Tibial nerve (tissue), 4 donors: ENCODE results near the gene PTPRA. TPM values are rescaled to one million over a fixed set of nuclear protein-coding genes. Genes with fewer than 3 reads are reported as not detected.

ENCODE experiments used
- DNase-seq, 2 donors: peaks; one replicate each; pipeline ENCODE4 v3.0.0-alpha.2; 2019; ENCODE audit warnings: low spot score in 2 of 2
- H3K27ac ChIP-seq, 4 donors: fragments of 200-600 bp; sonication (generic) in 3 of 4; one replicate each; pipeline ENCODE4 v1.5.1; 2017 to 2019; ENCODE audit warnings: mild to moderate bottlenecking in 1 of 4
- H3K27me3 ChIP-seq, 2 donors: fragments of 200-600 bp; sonication (generic) in 1 of 2; one replicate each; pipeline versions ENCODE4 v1.5.1 to v1.6.0; 2017 to 2019
- H3K36me3 ChIP-seq, 3 donors: fragments of 200-600 bp; sonication (generic); one replicate each; pipeline ENCODE4 v1.5.1; 2018 to 2019
- H3K4me1 ChIP-seq, 4 donors: fragments of 200-600 bp; sonication (generic) in 3 of 4; one replicate each; pipeline ENCODE4 v1.5.1; 2017 to 2019
- H3K4me3 ChIP-seq, 4 donors: fragments of 200-600 bp; sonication (generic) in 3 of 4; one replicate each; pipeline ENCODE4 v1.5.1; 2017 to 2019; ENCODE audit warnings: mild to moderate bottlenecking in 1 of 4, moderate library complexity in 1 of 4
- H3K9me3 ChIP-seq, 4 donors: fragments of 200-600 bp; sonication (generic) in 3 of 4; one replicate each; pipeline ENCODE4 v1.5.1; 2017 to 2019
- EP300 ChIP-seq, 2 donors: sonication (generic); formaldehyde crosslinking; IDR thresholded peaks; one replicate each; pipeline ENCODE4 v1.6.1; 2017; ENCODE audit warnings: antibody characterized with exemption in 2 of 2, mild to moderate bottlenecking in 1 of 2
- POLR2A ChIP-seq, 2 donors: fragments of 450-650 bp; IDR thresholded peaks; one replicate each; pipeline ENCODE4 v1.6.1; 2017; ENCODE audit warnings: antibody characterized with exemption in 2 of 2, mild to moderate bottlenecking in 2 of 2, moderate library complexity in 2 of 2
- WGBS, 2 donors: methylation state at CpG; one replicate each; pipeline ENCODE4 v1.1.5; 2018; 5-methylcytosine and 5-hydroxymethylcytosine counted together
- total RNA-seq, 4 donors: library from RNA; depleted of rRNA; stranded (reverse); fragments of >200 nt; gene quantifications; one replicate each; pipeline ENCODE4 v1.1.0, GENCODE V29; 2016
- TF ChIP-seq, protein P1 (sequence below), 5 experiments: fragments of 200-600 bp in 3 of 5; fragments of 450-650 bp in 2 of 5; sonication (generic) in 3 of 5; IDR thresholded peaks; one replicate each; pipeline ENCODE4 v1.5.1; 2016 to 2019; ENCODE audit warnings: antibody characterized with exemption in 5 of 5, mild to moderate bottlenecking in 3 of 5, moderate library complexity in 2 of 5

Gene PTPRA
- total RNA-seq, 4 donors from 2014 or later, result 46.3 to 119 (median 67.4) TPM

DNA sequence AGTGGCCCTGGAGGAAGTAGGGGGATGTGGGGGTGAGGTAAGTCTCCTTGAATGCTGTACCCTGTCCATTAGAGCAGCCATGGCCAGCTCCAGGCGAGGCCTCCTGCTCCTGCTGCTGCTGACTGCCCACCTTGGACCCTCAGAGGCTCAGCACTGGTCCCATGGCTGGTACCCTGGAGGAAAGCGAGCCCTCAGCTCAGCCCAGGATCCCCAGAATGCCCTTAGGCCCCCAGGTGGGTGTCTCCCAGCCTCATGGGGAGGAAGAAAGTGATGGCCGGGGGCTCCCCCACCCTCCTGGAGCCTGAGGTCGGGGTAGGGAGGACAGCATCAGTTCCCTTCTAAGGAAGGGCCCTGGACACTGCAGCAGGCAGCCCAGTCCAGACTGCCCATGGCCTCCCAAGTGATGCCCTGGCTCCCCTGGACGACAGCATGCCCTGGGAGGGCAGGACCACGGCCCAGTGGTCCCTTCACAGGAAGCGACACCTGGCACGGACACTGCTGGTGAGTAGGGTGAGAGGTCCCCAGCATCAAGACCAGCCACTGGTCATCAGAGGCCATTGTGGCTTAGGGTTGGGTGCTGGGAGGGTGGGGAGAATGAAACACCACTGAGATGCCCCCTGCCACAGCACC lies 171.2 kb downstream of the PTPRA start:
- Histone ChIP-seq H3K27ac (peak overlapping the region; percentile 91 to 97 (median 94)), H3K4me3 (no peak overlapping the region), H3K4me1 (peaks cover 0 to 52% (median 26%) of the 10 kb centered on the region in 4 donors), H3K9me3 (no peaks in the 10 kb centered on the region), H3K36me3 (peaks cover 0 to 35% (median 4%) of the 10 kb centered on the region in 3 donors), H3K27me3 (no peaks in the 10 kb centered on the region)
- TF ChIP-seq, protein P1, sequence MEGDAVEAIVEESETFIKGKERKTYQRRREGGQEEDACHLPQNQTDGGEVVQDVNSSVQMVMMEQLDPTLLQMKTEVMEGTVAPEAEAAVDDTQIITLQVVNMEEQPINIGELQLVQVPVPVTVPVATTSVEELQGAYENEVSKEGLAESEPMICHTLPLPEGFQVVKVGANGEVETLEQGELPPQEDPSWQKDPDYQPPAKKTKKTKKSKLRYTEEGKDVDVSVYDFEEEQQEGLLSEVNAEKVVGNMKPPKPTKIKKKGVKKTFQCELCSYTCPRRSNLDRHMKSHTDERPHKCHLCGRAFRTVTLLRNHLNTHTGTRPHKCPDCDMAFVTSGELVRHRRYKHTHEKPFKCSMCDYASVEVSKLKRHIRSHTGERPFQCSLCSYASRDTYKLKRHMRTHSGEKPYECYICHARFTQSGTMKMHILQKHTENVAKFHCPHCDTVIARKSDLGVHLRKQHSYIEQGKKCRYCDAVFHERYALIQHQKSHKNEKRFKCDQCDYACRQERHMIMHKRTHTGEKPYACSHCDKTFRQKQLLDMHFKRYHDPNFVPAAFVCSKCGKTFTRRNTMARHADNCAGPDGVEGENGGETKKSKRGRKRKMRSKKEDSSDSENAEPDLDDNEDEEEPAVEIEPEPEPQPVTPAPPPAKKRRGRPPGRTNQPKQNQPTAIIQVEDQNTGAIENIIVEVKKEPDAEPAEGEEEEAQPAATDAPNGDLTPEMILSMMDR (IDR thresholded peaks at IDR 0.05), result no peak
- no peak for TF ChIP-seq EP300 (IDR thresholded peaks at IDR 0.05)
- TF ChIP-seq POLR2A (IDR thresholded peaks at IDR 0.05), result no peak
- DNase-seq, result no peak
- 85 to 94% methylated on average over 6 to 8 of the region's 8 CpGs for WGBS, 2 donors

DNA sequence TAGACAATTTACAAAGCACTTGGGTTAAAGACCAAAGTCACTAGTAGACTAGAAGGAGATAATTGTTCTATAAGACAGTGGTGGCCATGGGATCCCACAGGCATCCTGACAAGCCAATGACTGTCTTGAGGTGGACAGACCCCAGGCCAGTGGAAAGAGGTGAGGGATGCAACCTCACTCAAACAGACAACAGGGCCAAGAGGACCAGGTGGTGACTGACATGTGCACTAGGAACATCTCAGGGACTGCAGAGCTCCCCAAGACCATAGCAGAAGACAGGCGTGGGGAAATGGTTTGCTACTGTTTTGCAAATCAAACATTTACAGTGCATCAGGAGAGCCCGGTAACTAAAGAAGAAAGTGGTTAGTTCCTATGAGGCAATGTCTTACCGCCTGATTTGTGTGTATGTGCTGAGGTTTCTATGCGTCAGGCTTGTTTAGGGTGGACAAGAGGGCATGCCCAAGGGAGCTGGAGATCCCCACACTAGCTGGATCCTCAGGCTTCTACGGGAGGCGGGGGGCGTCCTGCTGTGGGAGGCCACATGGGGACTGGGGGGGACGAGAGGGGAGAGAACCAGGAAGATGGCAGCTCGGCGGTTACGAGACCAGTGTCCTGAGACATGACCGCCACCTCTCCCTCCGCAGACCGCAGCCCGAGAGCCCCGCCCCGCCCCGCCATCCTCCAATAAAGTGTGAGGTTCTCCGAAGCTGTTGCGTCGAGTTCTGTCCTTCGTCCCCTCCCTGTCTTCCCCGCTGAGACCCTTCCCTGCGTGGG lies 171.9 kb downstream of the PTPRA start:
- Histone ChIP-seq H3K4me1 (peaks cover 0 to 52% (median 26%) of the 10 kb centered on the region in 4 donors), H3K27me3 (no peaks in the 10 kb centered on the region), H3K4me3 (peak overlapping the region; percentile 63 to 96 (median 86)), H3K9me3 (no peaks in the 10 kb centered on the region), H3K36me3 (peaks cover 0 to 35% (median 4%) of the 10 kb centered on the region in 3 donors), H3K27ac (peak overlapping the region; percentile 91 to 97 (median 94))
- WGBS, 2 donors, result 3 to 4% methylated on average over 15 to 20 of the region's 24 CpGs
- peak; percentile 62 to 69 for DNase-seq
- TF ChIP-seq EP300 (IDR thresholded peaks at IDR 0.05) (no peak), POLR2A (IDR thresholded peaks at IDR 0.05) (no peak)
- TF ChIP-seq, protein P1 (IDR thresholded peaks at IDR 0.05), result no peak

DNA sequence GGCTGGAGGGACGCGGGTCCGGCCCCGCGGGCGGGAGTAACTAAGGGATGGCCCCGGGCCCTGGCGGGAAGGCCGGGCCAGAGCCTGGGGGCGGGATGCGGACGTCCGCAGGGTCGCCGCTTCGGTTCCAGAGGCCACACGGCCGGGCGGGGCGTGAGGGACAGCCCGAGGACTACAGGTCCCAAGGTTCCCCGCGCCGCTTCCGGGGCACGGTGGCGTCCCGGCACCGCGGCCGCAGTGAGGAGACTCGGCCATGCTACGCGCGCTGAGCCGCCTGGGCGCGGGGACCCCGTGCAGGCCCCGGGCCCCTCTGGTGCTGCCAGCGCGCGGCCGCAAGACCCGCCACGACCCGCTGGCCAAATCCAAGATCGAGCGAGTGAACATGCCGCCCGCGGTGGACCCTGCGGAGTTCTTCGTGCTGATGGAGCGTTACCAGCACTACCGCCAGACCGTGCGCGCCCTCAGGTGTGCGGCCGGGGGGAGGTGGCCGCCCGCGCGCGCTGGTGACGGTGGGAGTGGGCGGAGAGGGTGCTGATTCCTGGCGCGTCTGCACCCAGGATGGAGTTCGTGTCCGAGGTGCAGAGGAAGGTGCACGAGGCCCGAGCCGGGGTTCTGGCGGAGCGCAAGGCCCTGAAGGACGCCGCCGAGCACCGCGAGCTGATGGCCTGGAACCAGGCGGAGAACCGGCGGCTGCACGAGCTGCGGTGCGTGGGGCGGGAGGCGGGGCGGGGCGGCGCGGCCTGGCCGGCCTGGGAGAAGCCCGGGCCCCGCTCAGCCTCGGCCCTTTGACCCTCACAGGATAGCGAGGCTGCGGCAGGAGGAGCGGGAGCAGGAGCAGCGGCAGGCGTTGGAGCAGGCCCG lies 172.8 kb downstream of the PTPRA start, which contains the start of gene MRPS26:
MRPS26 (plus strand) TSS at position 237 of the 861 bp plus-strand sequence; CDS start at position 254, 17 bp downstream.
- peak within 1 kb of the TSS; percentile 91 to 97 (median 94) for H3K27ac ChIP-seq
- peaks cover 0 to 32% (median 4%) of the 10 kb centered on the region in 3 donors for H3K36me3 ChIP-seq
- peaks cover 0 to 52% (median 26%) of the 10 kb centered on the region in 4 donors for H3K4me1 ChIP-seq
- H3K4me3 ChIP-seq, result peak within 1 kb of the TSS; percentile 63 to 96 (median 86)
- H3K27me3 ChIP-seq, result no peaks in the 10 kb centered on the region
- 0% methylated on average over 3 to 80 of the region's 104 CpGs for WGBS, 2 donors
- DNase-seq, result peak; percentile 74 to 79
- no peaks in the 10 kb centered on the region for H3K9me3 ChIP-seq
- TF ChIP-seq EP300 (IDR thresholded peaks at IDR 0.05) (peak in 1 of 2 donors; percentile 75), POLR2A (IDR thresholded peaks at IDR 0.05) (peak in 1 of 2 donors; percentile 64)
- TF ChIP-seq, protein P1 (IDR thresholded peaks at IDR 0.05), result peak in 1 of 5 experiments; percentile 30

DNA sequence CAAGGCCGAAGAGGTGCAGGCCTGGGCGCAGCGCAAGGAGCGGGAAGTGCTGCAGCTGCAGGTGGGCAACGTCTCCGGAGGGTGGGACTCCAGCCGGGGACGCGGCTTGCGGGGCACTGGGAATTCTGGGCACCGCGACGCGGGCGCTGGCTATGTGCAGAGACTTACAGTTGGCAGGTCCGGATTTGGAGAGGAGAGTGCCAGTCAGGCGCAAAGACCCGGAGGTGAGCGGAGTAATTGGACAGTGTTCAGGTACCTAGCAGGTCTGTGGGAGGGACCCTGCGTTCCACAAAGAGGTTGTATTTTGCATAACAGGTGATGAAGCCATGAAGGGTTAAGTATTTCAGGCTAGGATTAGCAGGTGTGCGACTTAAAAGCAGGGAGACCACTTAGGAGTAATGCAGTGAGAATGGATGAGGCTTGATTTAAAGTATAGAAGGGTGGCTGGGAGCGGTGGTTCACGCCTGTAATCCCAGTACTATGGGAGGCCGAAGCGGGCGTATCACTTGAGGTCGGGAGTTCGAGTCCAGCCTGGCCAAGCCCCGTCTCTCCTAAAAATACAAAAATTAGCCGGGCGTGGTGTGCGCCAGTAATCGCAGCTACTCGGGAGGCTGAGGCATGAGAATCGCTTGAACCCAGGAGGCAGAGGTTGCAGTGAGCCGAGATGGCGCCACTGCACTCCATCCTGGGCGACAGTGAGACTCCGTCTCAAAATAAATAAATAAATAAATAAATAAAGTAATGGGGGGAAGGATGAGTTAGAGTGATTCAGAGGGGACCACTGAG lies 173.6 kb downstream of the PTPRA start:
- peaks cover 0 to 46% (median 24%) of the 10 kb centered on the region in 4 donors for H3K4me1 ChIP-seq
- TF ChIP-seq, protein P1 (IDR thresholded peaks at IDR 0.05), result no peak
- TF ChIP-seq POLR2A (IDR thresholded peaks at IDR 0.05) (no peak), EP300 (IDR thresholded peaks at IDR 0.05) (no peak)
- peak overlapping the region; percentile 63 to 96 (median 86) for H3K4me3 ChIP-seq
- H3K36me3 ChIP-seq, result peaks cover 0 to 35% (median 4%) of the 10 kb centered on the region in 3 donors
- no peaks in the 10 kb centered on the region for H3K27me3 ChIP-seq
- H3K9me3 ChIP-seq, result no peaks in the 10 kb centered on the region
- peak overlapping the region in 3 of 4 donors; percentile 94 to 97 (median 94) for H3K27ac ChIP-seq
- 42 to 52% methylated on average over 32 to 37 of the region's 39 CpGs for WGBS, 2 donors
- no peak for DNase-seq
